ENCODE results near the gene RAPGEF4. TPM values are rescaled to one million over a fixed set of nuclear protein-coding genes. Genes with fewer than 3 reads are reported as not detected.
A peak's percentile ranks its signal among the peaks of the same experiment; 100 is the strongest.

The RAPGEF4 gene
- total RNA-seq, 4 donors from 2014 or later = 16.1 to 26.2 (median 21.3) TPM

DNA sequence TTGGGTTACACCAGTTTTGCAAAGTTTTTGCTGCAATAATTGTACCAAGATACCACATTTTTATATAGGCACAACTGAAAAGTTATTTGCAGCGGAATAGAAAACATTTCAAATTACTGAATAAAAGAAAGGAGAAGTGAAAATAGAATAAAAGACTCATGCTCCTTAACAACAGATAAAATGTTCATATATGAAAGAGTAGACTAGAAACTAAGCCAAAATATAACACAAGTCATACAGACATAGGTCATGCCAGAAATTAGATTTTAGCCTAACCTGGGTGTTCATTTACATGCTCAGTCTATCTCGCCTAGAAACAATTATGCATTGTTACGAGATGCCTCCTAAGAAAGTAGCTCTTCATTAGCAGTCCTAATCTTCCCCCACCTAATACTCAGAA lies 323.6 kb downstream of the RAPGEF4 start:
- Histone ChIP-seq H3K9me3 (no peaks in the 10 kb centered on the region), H3K4me3 (no peak overlapping the region), H3K27me3 (no peaks in the 10 kb centered on the region), H3K4me1 (no peaks in the 10 kb centered on the region), H3K36me3 (no peaks in the 10 kb centered on the region), H3K27ac (no peak overlapping the region)
- TF ChIP-seq POLR2A (IDR thresholded peaks at IDR 0.05) = no peak
- TF ChIP-seq, protein P1, sequence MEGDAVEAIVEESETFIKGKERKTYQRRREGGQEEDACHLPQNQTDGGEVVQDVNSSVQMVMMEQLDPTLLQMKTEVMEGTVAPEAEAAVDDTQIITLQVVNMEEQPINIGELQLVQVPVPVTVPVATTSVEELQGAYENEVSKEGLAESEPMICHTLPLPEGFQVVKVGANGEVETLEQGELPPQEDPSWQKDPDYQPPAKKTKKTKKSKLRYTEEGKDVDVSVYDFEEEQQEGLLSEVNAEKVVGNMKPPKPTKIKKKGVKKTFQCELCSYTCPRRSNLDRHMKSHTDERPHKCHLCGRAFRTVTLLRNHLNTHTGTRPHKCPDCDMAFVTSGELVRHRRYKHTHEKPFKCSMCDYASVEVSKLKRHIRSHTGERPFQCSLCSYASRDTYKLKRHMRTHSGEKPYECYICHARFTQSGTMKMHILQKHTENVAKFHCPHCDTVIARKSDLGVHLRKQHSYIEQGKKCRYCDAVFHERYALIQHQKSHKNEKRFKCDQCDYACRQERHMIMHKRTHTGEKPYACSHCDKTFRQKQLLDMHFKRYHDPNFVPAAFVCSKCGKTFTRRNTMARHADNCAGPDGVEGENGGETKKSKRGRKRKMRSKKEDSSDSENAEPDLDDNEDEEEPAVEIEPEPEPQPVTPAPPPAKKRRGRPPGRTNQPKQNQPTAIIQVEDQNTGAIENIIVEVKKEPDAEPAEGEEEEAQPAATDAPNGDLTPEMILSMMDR (IDR thresholded peaks at IDR 0.05) = no peak
- intact Hi-C loops (cut with DNase I; ENCODE audit: low total_unique reads) = no loop called here
- DNase-seq = no peak

GRCh38 chr2:173059971-173060461 lies 324.4 kb downstream of the RAPGEF4 start:
- DNase-seq = no peak
- intact Hi-C loops (cut with DNase I; ENCODE audit: low total_unique reads) = no loop called here
- TF ChIP-seq, protein P1 (IDR thresholded peaks at IDR 0.05) = no peak
- no peak for TF ChIP-seq POLR2A (IDR thresholded peaks at IDR 0.05)
- no peak overlapping the region for H3K27ac ChIP-seq
- H3K4me1 ChIP-seq = no peaks in the 10 kb centered on the region
- H3K36me3 ChIP-seq = no peaks in the 10 kb centered on the region
- no peak overlapping the region for H3K4me3 ChIP-seq
- no peaks in the 10 kb centered on the region for H3K27me3 ChIP-seq
- no peaks in the 10 kb centered on the region for H3K9me3 ChIP-seq

DNA sequence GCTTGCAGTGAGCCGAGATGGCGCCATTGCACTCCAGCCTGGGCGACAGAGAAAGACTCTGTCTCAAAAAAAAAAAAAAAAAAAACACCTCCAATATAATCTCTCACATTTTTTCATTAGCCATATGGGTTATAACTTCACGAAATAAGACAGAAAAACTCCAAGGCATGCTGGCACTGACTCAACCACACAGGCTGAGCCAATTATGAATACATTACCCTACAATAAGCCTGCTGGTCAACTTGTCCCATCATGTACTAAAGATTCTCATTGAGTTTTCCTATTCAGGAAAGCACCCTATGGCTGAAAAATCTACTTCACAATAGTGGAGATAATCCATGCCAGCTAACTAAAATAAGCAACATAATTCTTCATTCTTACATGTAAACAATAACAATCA lies 327.2 kb downstream of the RAPGEF4 start:
- intact Hi-C loops (cut with DNase I; ENCODE audit: low total_unique reads) = no loop called here
- H3K4me3 ChIP-seq = no peak overlapping the region
- no peak overlapping the region for H3K27ac ChIP-seq

GRCh38 chr2:173064151-173064805 lies 328.6 kb downstream of the RAPGEF4 start:
- H3K9me3 ChIP-seq = no peaks in the 10 kb centered on the region
- intact Hi-C loops (cut with DNase I; ENCODE audit: low total_unique reads) = no loop called here
- DNase-seq = peak in 1 of 2 donors; percentile 48
- TF ChIP-seq, protein P1 (IDR thresholded peaks at IDR 0.05) = no peak
- no peak for TF ChIP-seq POLR2A (IDR thresholded peaks at IDR 0.05)
- no peaks in the 10 kb centered on the region for H3K27me3 ChIP-seq
- peak overlapping the region in 1 of 2 donors; percentile 44 for H3K27ac ChIP-seq
- H3K4me1 ChIP-seq = no peaks in the 10 kb centered on the region
- H3K36me3 ChIP-seq = no peaks in the 10 kb centered on the region
- no peak overlapping the region for H3K4me3 ChIP-seq

More for the DNA sequence above, 327.2 kb downstream of the RAPGEF4 start:
- DNase-seq = no peak
- Histone ChIP-seq H3K27me3 (no peaks in the 10 kb centered on the region), H3K4me1 (no peaks in the 10 kb centered on the region), H3K9me3 (no peaks in the 10 kb centered on the region), H3K36me3 (no peaks in the 10 kb centered on the region)
- TF ChIP-seq POLR2A (IDR thresholded peaks at IDR 0.05) = no peak
- TF ChIP-seq, protein P1 (IDR thresholded peaks at IDR 0.05) = no peak

DNA sequence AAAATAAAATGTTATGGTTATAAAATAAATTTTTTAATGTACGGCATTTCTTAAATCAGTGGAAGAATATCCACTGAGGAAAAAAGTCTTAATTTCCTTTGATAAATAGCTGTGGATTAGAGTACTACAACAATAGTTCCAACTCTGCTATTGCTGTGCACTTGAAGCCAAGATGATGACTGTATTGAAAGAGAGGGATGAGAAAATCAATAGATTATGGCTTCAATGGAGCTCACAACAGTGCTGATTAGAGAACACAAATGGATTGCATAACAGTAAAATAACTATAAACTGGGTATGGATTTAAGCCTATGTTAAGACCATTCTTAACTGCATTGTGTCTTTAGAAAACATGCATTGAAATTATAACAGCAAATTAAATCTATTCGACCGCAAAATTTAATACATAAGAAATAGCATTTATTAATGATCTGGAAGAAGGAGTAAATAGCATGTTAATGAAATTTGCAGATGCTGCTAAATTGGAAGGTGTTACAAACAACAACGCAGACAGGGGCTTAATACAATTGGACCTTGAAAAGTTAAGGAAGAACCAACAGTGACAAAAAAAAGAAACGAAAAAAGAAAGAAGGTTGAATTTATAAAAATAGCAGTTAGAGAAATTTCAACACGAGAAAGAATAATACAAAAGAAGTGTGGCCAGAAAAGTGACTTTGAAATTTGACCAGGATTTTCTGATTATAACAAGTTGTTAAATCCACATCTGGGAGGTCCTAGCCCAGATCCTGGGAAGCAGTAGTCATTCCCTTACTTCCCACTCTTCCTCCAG lies 331.4 kb downstream of the RAPGEF4 start:
- Histone ChIP-seq H3K4me3 (no peak overlapping the region), H3K9me3 (no peaks in the 10 kb centered on the region), H3K27me3 (no peaks in the 10 kb centered on the region), H3K36me3 (no peaks in the 10 kb centered on the region), H3K4me1 (no peaks in the 10 kb centered on the region), H3K27ac (no peak overlapping the region)
- no peak for TF ChIP-seq POLR2A (IDR thresholded peaks at IDR 0.05)
- TF ChIP-seq, protein P1 (IDR thresholded peaks at IDR 0.05) = no peak
- no peak for DNase-seq
- intact Hi-C loops (cut with DNase I; ENCODE audit: low total_unique reads) = no loop called here
